GM12878 (cell line): Measurements from ENCODE around the gene TOLLIP. TPM values are rescaled to one million over a fixed set of nuclear protein-coding genes. Genes with fewer than 3 reads are reported as not detected.

Source experiments
- ATAC-seq: fragments of 200-7000 bp; cut with Tn5 transposase; 3 replicates; pipeline ENCODE4 v1.9.1; 2020; ENCODE audit warnings: mild to moderate bottlenecking, moderate library complexity
- BruUV-seq: library from RNA; stranded (reverse); fragments of 400-500 nt; replicated peaks from 2 replicates; lab custom pipeline; 2021; lab: Mats Ljungman, UMichigan
- CTCF ChIA-PET: fragments of 300-600 bp; sonication (Branson Sonifier 250); formaldehyde crosslinking; extraction: SDS; loops from one replicate; lab custom pipeline; 2021; ENCODE audit warnings: inconsistent platforms; lab: Yijun Ruan, JAX
- POLR2A ChIA-PET: fragments of 350-600 bp; formaldehyde crosslinking; extraction: SDS; loops from one replicate; lab custom pipeline; 2021; ENCODE audit warnings: inconsistent platforms; lab: Charles Lee
- RAD21 ChIA-PET: fragments of 300-600 bp; sonication (Branson Sonifier 250); formaldehyde crosslinking; loops from one replicate; lab custom pipeline; 2023; ENCODE audit warnings: antibody characterized with exemption; ENCODE audit not compliant: unreplicated experiment; lab: Charles Lee
- SMC1A ChIA-PET: fragments of 300-600 bp; sonication (Branson Sonifier 250); formaldehyde crosslinking; loops from one replicate; lab custom pipeline; 2023; ENCODE audit not compliant: unreplicated experiment, uncharacterized antibody; lab: Charles Lee
- DNase-seq: peaks from one replicate; pipeline ENCODE4 v3.0.0-alpha.2; 2011; ENCODE audit warnings: low read depth, low spot score
- FAIRE-seq: peaks from 3 replicates; lab custom pipeline; 2011; peaks lifted over from hg19 to GRCh38; lab: Jason Lieb, UNC
- H2AFZ ChIP-seq: 2 replicates; pipeline ENCODE4 v1.6.0; 2011; ENCODE audit warnings: low read depth, low read length, control low read depth; ENCODE audit not compliant: control insufficient read depth
- H3K27ac ChIP-seq: 2 replicates; pipeline ENCODE4 v1.5.1; 2011; ENCODE audit warnings: control low read depth; ENCODE audit not compliant: control insufficient read depth, insufficient read depth
- H3K27me3 ChIP-seq, 2 experiments: replicated peaks in 1 of 2; 2 replicates each; pipeline versions ENCODE4 v1.6.0 to v1.6.1; 2011; ENCODE audit warnings: low read length in 1 of 2; ENCODE audit not compliant: control insufficient read depth in 2 of 2, insufficient read depth in 2 of 2
- H3K36me3 ChIP-seq, 2 experiments: 2 replicates each; pipeline ENCODE4 v1.5.1; 2011; ENCODE audit warnings: low read length in 1 of 2; ENCODE audit not compliant: control insufficient read depth in 2 of 2, insufficient read depth in 2 of 2
- H3K4me1 ChIP-seq: 2 replicates; pipeline ENCODE4 v1.6.1; 2011; ENCODE audit warnings: mild to moderate bottlenecking, low read length, moderate library complexity, mixed read lengths; ENCODE audit not compliant: control insufficient read depth, insufficient read depth
- H3K4me2 ChIP-seq: 2 replicates; pipeline ENCODE4 v1.6.0; 2011; ENCODE audit warnings: control low read depth; ENCODE audit not compliant: control insufficient read depth, insufficient read depth
- H3K4me3 ChIP-seq: fragments of 200-600 bp; sonication (generic); 2 replicates; pipeline ENCODE4 v1.5.1; 2016
- H3K79me2 ChIP-seq: 2 replicates; pipeline ENCODE4 v1.6.0; 2011; ENCODE audit warnings: low read length; ENCODE audit not compliant: control insufficient read depth, insufficient read depth
- H3K9ac ChIP-seq: 2 replicates; pipeline ENCODE4 v1.8.0; 2011; ENCODE audit warnings: low read length, control low read depth, mixed read lengths; ENCODE audit not compliant: control insufficient read depth, insufficient read depth
- H3K9me3 ChIP-seq: replicated peaks from 3 replicates; pipeline ENCODE4 v1.5.1; 2011; ENCODE audit warnings: mild to moderate bottlenecking, low read length; ENCODE audit not compliant: control insufficient read depth, insufficient read depth
- H4K20me1 ChIP-seq: 2 replicates; pipeline ENCODE4 v1.6.0; 2011; ENCODE audit not compliant: control insufficient read depth, insufficient read depth
- BRCA1 ChIP-seq: IDR thresholded peaks from 2 replicates; pipeline ENCODE4 v1.6.1; 2011; ENCODE audit warnings: low read depth, low read length, improper control_type of control experiment
- CHD1 ChIP-seq: IDR thresholded peaks from 2 replicates; pipeline ENCODE4 v1.6.1; 2012; ENCODE audit warnings: low read depth, low read length, improper control_type of control experiment
- E2F4 ChIP-seq: IDR thresholded peaks from 2 replicates; pipeline ENCODE4 v1.6.1; 2012; ENCODE audit warnings: low read depth, low read length, improper control_type of control experiment
- ESRRA ChIP-seq: IDR thresholded peaks from 2 replicates; pipeline ENCODE4 v1.6.1; 2012; ENCODE audit warnings: mild to moderate bottlenecking, low read length, improper control_type of control experiment
- EZH2 ChIP-seq: IDR thresholded peaks from 2 replicates; pipeline ENCODE4 v1.6.1; 2012; ENCODE audit warnings: low read depth, mild to moderate bottlenecking, control low read depth, inconsistent platforms, low read length, borderline replicate concordance; ENCODE audit not compliant: control insufficient read depth
- KAT2A ChIP-seq: conservative IDR thresholded peaks from 2 replicates; pipeline ENCODE4 v1.6.1; 2011; ENCODE audit warnings: low read depth, low read length; ENCODE audit not compliant: control insufficient read depth
- LARP7 ChIP-seq: fragments of 450-650 bp; IDR thresholded peaks from 2 replicates; pipeline ENCODE4 v1.6.1; 2017; ENCODE audit warnings: mild to moderate bottlenecking
- MEF2A ChIP-seq: IDR thresholded peaks from 2 replicates; pipeline ENCODE4 v1.6.1; 2011; ENCODE audit warnings: low read depth, mild to moderate bottlenecking, low read length, moderate library complexity; ENCODE audit not compliant: insufficient read depth
- NBN ChIP-seq: fragments of 450-650 bp; IDR thresholded peaks from 2 replicates; pipeline ENCODE4 v1.6.1; 2016
- NFYA ChIP-seq: IDR thresholded peaks from 2 replicates; pipeline ENCODE4 v1.6.1; 2011; ENCODE audit warnings: low read depth, mild to moderate bottlenecking, low read length, improper control_type of control experiment, borderline replicate concordance
- NRF1 ChIP-seq: conservative IDR thresholded peaks from 2 replicates; pipeline ENCODE4 v1.6.1; 2011; ENCODE audit warnings: mild to moderate bottlenecking, low read depth, low read length, improper control_type of control experiment
- PML ChIP-seq: IDR thresholded peaks from 2 replicates; pipeline ENCODE4 v1.6.1; 2012; ENCODE audit warnings: low read length, inconsistent platforms
- POLR2A ChIP-seq: IDR thresholded peaks from 2 replicates; pipeline ENCODE4 v1.6.1; 2011; ENCODE audit warnings: low read depth, mild to moderate bottlenecking, low read length
- POLR2AphosphoS5 ChIP-seq: IDR thresholded peaks from 2 replicates; pipeline ENCODE4 v1.6.1; 2011; ENCODE audit warnings: mild to moderate bottlenecking, low read length, inconsistent platforms
- RBBP5 ChIP-seq: fragments of 200-600 bp; sonication (generic); conservative IDR thresholded peaks from 2 replicates; pipeline ENCODE4 v1.6.1; 2016
- RCOR1 ChIP-seq: conservative IDR thresholded peaks from 2 replicates; pipeline ENCODE4 v1.6.1; 2012; ENCODE audit warnings: low read depth, low read length, improper control_type of control experiment
- RUNX3 ChIP-seq: IDR thresholded peaks from 2 replicates; pipeline ENCODE4 v1.6.1; 2012; ENCODE audit warnings: low read length, inconsistent platforms
- SIX5 ChIP-seq: IDR thresholded peaks from 2 replicates; pipeline ENCODE4 v1.6.1; 2011; ENCODE audit warnings: mild to moderate bottlenecking, low read depth, low read length, moderate library complexity; ENCODE audit not compliant: severe bottlenecking
- SMC3 ChIP-seq: IDR thresholded peaks from 2 replicates; pipeline ENCODE4 v1.6.1; 2011; ENCODE audit warnings: low read length, improper control_type of control experiment, borderline replicate concordance
- STAT1 ChIP-seq: fragments of 450-650 bp; conservative IDR thresholded peaks from 2 replicates; pipeline ENCODE4 v1.6.1; 2014; ENCODE audit warnings: antibody characterized with exemption, mild to moderate bottlenecking
- TAF1 ChIP-seq: IDR thresholded peaks from 2 replicates; pipeline ENCODE4 v1.6.1; 2011; ENCODE audit warnings: mild to moderate bottlenecking, low read depth, low read length, borderline replicate concordance
- WGBS: methylation state at CpG from one replicate; pipeline ENCODE4 v1.1.6; 2016; ENCODE audit warnings: low lambda C conversion rate; ENCODE audit not compliant: insufficient replicate concordance, insufficient coverage; ENCODE audit errors: missing lambda C conversion rate; 5-methylcytosine and 5-hydroxymethylcytosine counted together
- in situ Hi-C: fragments of 300-500 bp; cut with MboI; formaldehyde crosslinking; loops from 9 replicates; pipeline ENCODE4 v1.14.3; 2018; ENCODE audit warnings: mixed read lengths
- intact Hi-C: fragments of 100-400 bp; cut with micrococcal nuclease; formaldehyde crosslinking; loops from one replicate; pipeline ENCODE4 v1.14.2; 2022; ENCODE audit not compliant: unreplicated experiment
- polyA plus RNA-seq, 11 experiments: library from polyadenylated mRNA; depleted of rRNA in 4 of 11; unstranded in 6 of 11; stranded (reverse) in 5 of 11; fragments of >200 nt; fragmentation: Nextera tagmentation in 4 of 11; fragmentation: Illumina TruSeq in 1 of 11; extraction: Ambion mirVana in 4 of 11; extraction: Trizol in 1 of 11; gene quantifications; 1 replicate in 1 of 11; 2 replicates in 10 of 11; pipeline versions ENCODE4 v1.2.1 to v1.2.3, GENCODE V29; 2011 to 2016; ENCODE audit warnings: inconsistent platforms in 2 of 11, missing spikeins in 2 of 11, low read depth in 1 of 11
- total RNA-seq, 4 experiments: library from RNA; depleted of rRNA in 3 of 4; stranded (reverse); fragments of >200 nt in 3 of 4; fragmentation: Illumina TruSeq in 1 of 4; extraction: Trizol in 1 of 4; gene quantifications; 2 replicates each; pipeline versions ENCODE4 v1.2.1 to v1.2.3, GENCODE V29; 2013 to 2021
- TF ChIP-seq, protein P1 (sequence below): fragments of 450-650 bp; formaldehyde crosslinking; IDR thresholded peaks from 2 replicates; pipeline ENCODE4 v1.5.0; 2022; ENCODE audit warnings: mild to moderate bottlenecking, missing genetic modification characterization

Gene TOLLIP
- total and polyA plus RNA-seq, 10 of the 15 experiments (the other 5 are each of a cell fraction or from before 2014, with no cell fraction given), result 0.47 to 39.5 (median 21.6) TPM

DNA sequence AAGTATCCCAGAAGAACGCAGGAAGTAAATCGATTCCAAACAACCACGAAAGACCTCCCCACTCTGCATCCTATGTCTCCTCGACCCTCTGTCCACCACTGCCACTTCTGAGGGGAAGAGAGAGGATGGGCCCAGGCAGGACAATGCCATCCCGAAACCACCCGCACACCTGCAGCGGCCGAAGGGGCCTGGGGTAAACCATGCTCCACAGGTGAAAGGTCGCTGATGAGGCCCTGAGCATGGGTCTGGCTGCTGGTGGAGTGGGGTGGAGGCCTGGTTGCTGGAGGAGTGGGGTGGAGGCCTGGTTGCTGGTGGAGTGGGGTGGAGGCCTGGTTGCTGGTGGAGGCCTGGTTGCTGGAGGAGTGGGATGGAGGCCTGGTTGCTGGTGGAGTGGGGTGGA lies 13.1 kb downstream of the TOLLIP start (continued):
- TF ChIP-seq BRCA1 (no peak), NBN (no peak)

- ChIA-PET CTCF (interaction anchor here (0.6 kb wide), 1 partner anchor 90 kb away, joined by 4 read pairs; no protein-coding TSS in a partner anchor), RAD21 (no interaction called here), SMC1A (no interaction called here), POLR2A (no interaction called here)
- no peak for ATAC-seq
- no peak for DNase-seq
- whole genome bisulfite sequencing, result 94% methylated on average over 23 of the region's 23 CpGs
- TF ChIP-seq SMC3, result no peak
- no peak for TF ChIP-seq KAT2A
- TF ChIP-seq, protein P1, sequence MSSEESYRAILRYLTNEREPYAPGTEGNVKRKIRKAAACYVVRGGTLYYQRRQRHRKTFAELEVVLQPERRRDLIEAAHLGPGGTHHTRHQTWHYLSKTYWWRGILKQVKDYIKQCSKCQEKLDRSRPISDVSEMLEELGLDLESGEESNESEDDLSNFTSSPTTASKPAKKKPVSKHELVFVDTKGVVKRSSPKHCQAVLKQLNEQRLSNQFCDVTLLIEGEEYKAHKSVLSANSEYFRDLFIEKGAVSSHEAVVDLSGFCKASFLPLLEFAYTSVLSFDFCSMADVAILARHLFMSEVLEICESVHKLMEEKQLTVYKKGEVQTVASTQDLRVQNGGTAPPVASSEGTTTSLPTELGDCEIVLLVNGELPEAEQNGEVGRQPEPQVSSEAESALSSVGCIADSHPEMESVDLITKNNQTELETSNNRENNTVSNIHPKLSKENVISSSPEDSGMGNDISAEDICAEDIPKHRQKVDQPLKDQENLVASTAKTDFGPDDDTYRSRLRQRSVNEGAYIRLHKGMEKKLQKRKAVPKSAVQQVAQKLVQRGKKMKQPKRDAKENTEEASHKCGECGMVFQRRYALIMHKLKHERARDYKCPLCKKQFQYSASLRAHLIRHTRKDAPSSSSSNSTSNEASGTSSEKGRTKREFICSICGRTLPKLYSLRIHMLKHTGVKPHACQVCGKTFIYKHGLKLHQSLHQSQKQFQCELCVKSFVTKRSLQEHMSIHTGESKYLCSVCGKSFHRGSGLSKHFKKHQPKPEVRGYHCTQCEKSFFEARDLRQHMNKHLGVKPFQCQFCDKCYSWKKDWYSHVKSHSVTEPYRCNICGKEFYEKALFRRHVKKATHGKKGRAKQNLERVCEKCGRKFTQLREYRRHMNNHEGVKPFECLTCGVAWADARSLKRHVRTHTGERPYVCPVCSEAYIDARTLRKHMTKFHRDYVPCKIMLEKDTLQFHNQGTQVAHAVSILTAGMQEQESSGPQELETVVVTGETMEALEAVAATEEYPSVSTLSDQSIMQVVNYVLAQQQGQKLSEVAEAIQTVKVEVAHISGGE, result no peak
- TF ChIP-seq RCOR1, result no peak
- TF ChIP-seq PML, result no peak
- TF ChIP-seq ESRRA, result no peak
- no peak for TF ChIP-seq RBBP5
- no peak for TF ChIP-seq SIX5
- no peak for TF ChIP-seq MEF2A
- TF ChIP-seq RUNX3, result no peak
- no peak for TF ChIP-seq NRF1
- no peak for TF ChIP-seq TAF1
- no peak for TF ChIP-seq STAT1
- no peak for TF ChIP-seq EZH2
- TF ChIP-seq LARP7, result no peak
- TF ChIP-seq POLR2A, result no peak
- no peak for TF ChIP-seq POLR2AphosphoS5
- no peak for TF ChIP-seq NFYA
- TF ChIP-seq E2F4, result no peak
- TF ChIP-seq CHD1, result no peak
- H4K20me1 ChIP-seq, result no peaks in the 10 kb centered on the region
- H3K79me2 ChIP-seq, result no peaks in the 10 kb centered on the region; the same call in 1 of the 2 replicates
- intact Hi-C loops, result no loop called here
- H3K4me1 ChIP-seq, result no peaks in the 10 kb centered on the region
- no TSS peak for BruUV-seq
- no peak overlapping the region for H3K27ac ChIP-seq
- no peak for FAIRE-seq
- in situ Hi-C loops, result no loop called here
- H3K9me3 ChIP-seq, result no peaks in the 10 kb centered on the region; the same call in 2 of the 3 replicates
- peaks cover 4 to 8% of the 10 kb centered on the region in 2 experiments; a peak in 3 of 4 replicates for H3K36me3 ChIP-seq
- H2AFZ ChIP-seq, result no peak overlapping the region
- no peak overlapping the region for H3K9ac ChIP-seq
- no peak overlapping the region for H3K4me3 ChIP-seq
- H3K27me3 ChIP-seq, result no peaks in the 10 kb centered on the region
- H3K4me2 ChIP-seq, result no peak overlapping the region
These were observed 13.8 kb downstream of the TOLLIP start for GRCh38 chr11:1295591-1295990.
